Small intestine (tissue), 7 donors: Measurements from ENCODE around the gene TMEM132E. TPM values are rescaled to one million over a fixed set of nuclear protein-coding genes. Genes with fewer than 3 reads are reported as not detected.

ENCODE experiments used
- DNase-seq, 2 donors: peaks; one replicate each; pipeline versions ENCODE4 v3.0.0 to v3.0.0-alpha.2; 2013
- FAIRE-seq: peaks from 2 replicates; lab custom pipeline; 2012; peaks lifted over from hg19 to GRCh38; lab: Jason Lieb, UNC
- H3K27ac ChIP-seq, 3 donors: one replicate each; pipeline ENCODE4 v1.5.1; 2013; ENCODE audit warnings: low read length in 2 of 3, mild to moderate bottlenecking in 2 of 3, control low read depth in 1 of 3, inconsistent platforms in 1 of 3, low read depth in 1 of 3, moderate library complexity in 1 of 3
- H3K27me3 ChIP-seq, 3 donors: one replicate each; pipeline ENCODE4 v1.6.1; 2013; ENCODE audit warnings: low read length in 3 of 3, inconsistent platforms in 1 of 3; ENCODE audit not compliant: control insufficient read depth in 3 of 3, insufficient read depth in 3 of 3
- H3K36me3 ChIP-seq, 3 donors: one replicate each; pipeline ENCODE4 v1.6.1; 2013; ENCODE audit warnings: low read length in 3 of 3, inconsistent platforms in 1 of 3, low read depth in 1 of 3, mild to moderate bottlenecking in 1 of 3, moderate library complexity in 1 of 3; ENCODE audit not compliant: control insufficient read depth in 3 of 3, insufficient read depth in 2 of 3
- H3K4me1 ChIP-seq, 3 donors: one replicate each; pipeline ENCODE4 v1.6.1; 2013; ENCODE audit warnings: low read length in 2 of 3, inconsistent platforms in 1 of 3, low read depth in 1 of 3, mild to moderate bottlenecking in 1 of 3, moderate library complexity in 1 of 3; ENCODE audit not compliant: control insufficient read depth in 3 of 3, insufficient read depth in 2 of 3
- H3K4me3 ChIP-seq, 3 donors: one replicate each; pipeline ENCODE4 v1.5.1; 2013; ENCODE audit warnings: low read length in 3 of 3, control low read depth in 1 of 3, inconsistent platforms in 1 of 3, low read depth in 1 of 3, mild to moderate bottlenecking in 1 of 3, moderate library complexity in 1 of 3
- H3K9me3 ChIP-seq, 2 donors: one replicate each; pipeline ENCODE4 v1.6.1; 2013; ENCODE audit warnings: low read depth in 1 of 2, low read length in 1 of 2; ENCODE audit not compliant: control insufficient read depth in 2 of 2, insufficient read depth in 1 of 2
- WGBS, 3 donors: extraction: QIAGEN DNeasy Blood & Tissue Kit; methylation state at CpG; one replicate each; pipeline ENCODE4 v1.1.7; 2013; 5-methylcytosine and 5-hydroxymethylcytosine counted together
- polyA plus RNA-seq, 4 donors: library from polyadenylated mRNA; stranded (reverse) in 3 of 4; unstranded in 1 of 4; fragments of 200-250 nt in 3 of 4; fragments of 120-200 nt in 1 of 4; gene quantifications; one replicate each; pipeline versions ENCODE4 v1.2.1 to v1.2.3, GENCODE V29; 2013
- donor health status: healthy with polysubstance abuse.
- donor health status: control.
- donor health status: control.
- donor health status: Bipolar disorder and iron deficiency.
- donor health status: healthy.

The TMEM132E gene
- polyA plus RNA-seq, 4 donors, result 0.07 to 9.2 (median 3.9) TPM

- H3K36me3 ChIP-seq, result no peaks in the 10 kb centered on the region
- no peaks in the 10 kb centered on the region for H3K9me3 ChIP-seq
- H3K4me1 ChIP-seq, result peaks cover 0 to 33% (median 19%) of the 10 kb centered on the region in 3 donors
- no peak for DNase-seq
- no peak overlapping the region for H3K27ac ChIP-seq
- peaks cover 0 to 12% (median 0%) of the 10 kb centered on the region in 3 donors for H3K27me3 ChIP-seq
- FAIRE-seq, result no peak
- H3K4me3 ChIP-seq, result no peak overlapping the region
- 90 to 98% (median 95%) methylated on average over 8 of the region's 8 CpGs for WGBS, 3 donors
These were observed 56.5 kb downstream of the TMEM132E start for GRCh38 chr17:34635876-34636275.

DNA sequence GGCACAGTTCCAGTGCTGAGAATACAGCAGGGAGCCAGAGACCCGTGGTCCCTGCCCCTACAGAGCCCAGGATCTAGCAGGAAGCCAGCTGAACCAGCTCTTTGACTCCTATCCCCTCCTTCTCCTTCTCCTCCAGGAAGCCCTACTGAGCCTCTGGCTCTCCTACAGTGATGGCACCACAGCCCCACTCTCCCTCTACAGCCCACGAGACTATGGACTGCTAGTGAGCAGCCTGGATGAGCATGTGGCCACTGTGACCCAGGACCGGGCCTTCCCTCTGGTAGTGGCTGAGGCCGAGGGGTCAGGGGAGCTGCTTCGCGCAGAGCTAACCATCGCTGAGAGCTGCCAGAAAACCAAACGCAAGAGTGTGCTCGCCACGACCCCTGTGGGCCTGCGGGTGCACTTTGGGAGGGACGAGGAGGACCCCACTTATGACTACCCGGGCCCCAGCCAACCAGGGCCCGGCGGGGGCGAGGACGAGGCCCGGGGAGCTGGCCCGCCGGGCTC, 57.7 kb downstream of the TMEM132E start:
- no peaks in the 10 kb centered on the region for H3K9me3 ChIP-seq
- peaks cover 0 to 12% (median 0%) of the 10 kb centered on the region in 3 donors for H3K27me3 ChIP-seq
- no peak for DNase-seq
- 63 to 84% (median 68%) methylated on average over 13 to 20 of the region's 20 CpGs for WGBS, 3 donors
- H3K36me3 ChIP-seq, result no peaks in the 10 kb centered on the region
- H3K4me3 ChIP-seq, result no peak overlapping the region
- FAIRE-seq, result no peak
- peaks cover 0 to 33% (median 22%) of the 10 kb centered on the region in 3 donors for H3K4me1 ChIP-seq
- H3K27ac ChIP-seq, result no peak overlapping the region

GRCh38 chr17:34637548-34638525, 58.5 kb downstream of the TMEM132E start:
- H3K4me1 ChIP-seq, result peaks cover 0 to 33% (median 22%) of the 10 kb centered on the region in 3 donors
- 17 to 48% (median 28%) methylated on average over 63 to 73 of the region's 73 CpGs for WGBS, 3 donors
- peak overlapping the region; percentile 7 to 31 (median 14) for H3K4me3 ChIP-seq
- H3K27ac ChIP-seq, result no peak overlapping the region
- peaks cover 0 to 12% (median 0%) of the 10 kb centered on the region in 3 donors for H3K27me3 ChIP-seq
- no peaks in the 10 kb centered on the region for H3K36me3 ChIP-seq
- H3K9me3 ChIP-seq, result no peaks in the 10 kb centered on the region
- DNase-seq (peak; percentile 86 to 88), FAIRE-seq (no peak)

GRCh38 chr17:34638526-34639260, 59.3 kb downstream of the TMEM132E start:
- no peak for DNase-seq
- 51 to 57% (median 54%) methylated on average over 17 of the region's 17 CpGs for WGBS, 3 donors

GRCh38 chr17:34639706-34640425, 60.5 kb downstream of the TMEM132E start:
- H3K4me3 ChIP-seq, result no peak overlapping the region
- H3K36me3 ChIP-seq, result no peaks in the 10 kb centered on the region
- DNase-seq, result peak; percentile 47 to 80
- H3K27me3 ChIP-seq, result peaks cover 0 to 12% (median 0%) of the 10 kb centered on the region in 3 donors
- no peak for FAIRE-seq
- H3K4me1 ChIP-seq, result peaks cover 0 to 26% (median 15%) of the 10 kb centered on the region in 3 donors
- H3K9me3 ChIP-seq, result no peaks in the 10 kb centered on the region
- no peak overlapping the region for H3K27ac ChIP-seq
- WGBS, 3 donors, result 16 to 60% (median 38%) methylated on average over 6 of the region's 6 CpGs

More at GRCh38 chr17:34638526-34639260, 59.3 kb downstream of the TMEM132E start:
- H3K36me3 ChIP-seq, result no peaks in the 10 kb centered on the region
- H3K27me3 ChIP-seq, result peaks cover 0 to 12% (median 0%) of the 10 kb centered on the region in 3 donors
- H3K4me1 ChIP-seq, result peaks cover 0 to 33% (median 20%) of the 10 kb centered on the region in 3 donors
- H3K9me3 ChIP-seq, result no peaks in the 10 kb centered on the region
- FAIRE-seq, result no peak
- no peak overlapping the region for H3K27ac ChIP-seq
- H3K4me3 ChIP-seq, result no peak overlapping the region

DNA sequence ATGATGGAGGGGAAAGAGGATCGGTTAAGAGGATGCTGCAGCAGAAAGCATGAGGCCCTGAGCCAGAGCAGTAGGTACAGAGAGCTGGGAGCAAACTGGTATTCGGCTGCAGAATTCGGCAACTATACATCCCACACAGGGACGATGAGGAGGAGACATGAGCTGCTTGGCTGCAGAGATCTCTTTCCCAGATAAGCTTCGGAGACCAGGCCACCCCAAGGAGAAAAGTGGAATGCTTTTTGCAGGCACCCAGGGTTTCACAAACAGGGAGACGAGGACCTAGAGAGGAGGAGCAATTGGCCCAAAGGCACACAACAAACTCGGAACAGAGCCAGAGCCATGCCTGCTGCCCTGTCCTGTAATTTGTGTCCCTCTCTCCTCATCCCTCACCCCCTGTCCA, 62.0 kb downstream of the TMEM132E start:
- Histone ChIP-seq H3K36me3 (no peaks in the 10 kb centered on the region), H3K4me1 (peaks cover 0 to 35% (median 24%) of the 10 kb centered on the region in 3 donors), H3K27ac (no peak overlapping the region), H3K4me3 (no peak overlapping the region), H3K9me3 (no peaks in the 10 kb centered on the region), H3K27me3 (peaks cover 0 to 11% (median 0%) of the 10 kb centered on the region in 3 donors)
- FAIRE-seq, result no peak
- DNase-seq, result no peak
- WGBS, 3 donors, result 63 to 80% (median 79%) methylated on average over 7 of the region's 7 CpGs

DNA sequence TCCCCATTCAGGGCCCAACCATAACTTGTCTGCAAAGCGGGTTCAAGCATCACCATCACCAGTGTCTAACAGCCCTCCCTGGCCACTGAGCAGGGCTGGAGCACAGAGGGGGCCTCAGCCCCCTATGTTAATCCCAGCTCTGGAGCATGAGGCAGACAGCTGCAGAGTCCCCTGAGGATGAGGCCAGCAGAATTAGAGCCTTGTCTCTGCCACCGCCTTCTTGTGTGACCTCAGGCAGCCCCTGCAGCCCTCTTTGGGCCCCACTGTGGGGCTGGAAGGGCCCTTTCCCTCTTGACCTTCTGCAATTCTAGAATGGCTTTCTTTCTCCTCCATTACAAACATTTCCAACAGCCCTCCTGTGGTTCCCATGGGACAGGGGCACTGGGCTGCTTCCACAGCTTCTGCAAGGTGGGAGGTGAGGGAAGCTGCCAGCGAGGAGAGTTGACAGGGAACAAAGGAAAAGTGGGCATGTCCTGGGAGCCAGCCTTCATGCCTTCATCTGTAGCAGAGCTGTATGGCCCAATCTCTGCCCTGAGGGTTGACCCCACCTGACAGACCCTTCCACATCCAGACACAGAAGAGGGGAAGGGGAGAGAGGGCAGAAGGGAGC, 65.7 kb downstream of the TMEM132E start:
- H3K9me3 ChIP-seq, result no peaks in the 10 kb centered on the region
- DNase-seq, result no peak
- H3K4me3 ChIP-seq, result no peak overlapping the region
- WGBS, 3 donors, result 71 to 83% (median 78%) methylated on average over 3 of the region's 3 CpGs
- H3K27ac ChIP-seq, result no peak overlapping the region
- peaks cover 2 to 45% (median 24%) of the 10 kb centered on the region in 3 donors for H3K4me1 ChIP-seq
- no peaks in the 10 kb centered on the region for H3K27me3 ChIP-seq
- FAIRE-seq, result no peak
- no peaks in the 10 kb centered on the region for H3K36me3 ChIP-seq
